ENCODE measurements around the gene AFF1.

GRCh38 chr4:87041141-87041540 is 106.3 kb downstream of the AFF1 start:
- TF ChIP-seq, protein P1, sequence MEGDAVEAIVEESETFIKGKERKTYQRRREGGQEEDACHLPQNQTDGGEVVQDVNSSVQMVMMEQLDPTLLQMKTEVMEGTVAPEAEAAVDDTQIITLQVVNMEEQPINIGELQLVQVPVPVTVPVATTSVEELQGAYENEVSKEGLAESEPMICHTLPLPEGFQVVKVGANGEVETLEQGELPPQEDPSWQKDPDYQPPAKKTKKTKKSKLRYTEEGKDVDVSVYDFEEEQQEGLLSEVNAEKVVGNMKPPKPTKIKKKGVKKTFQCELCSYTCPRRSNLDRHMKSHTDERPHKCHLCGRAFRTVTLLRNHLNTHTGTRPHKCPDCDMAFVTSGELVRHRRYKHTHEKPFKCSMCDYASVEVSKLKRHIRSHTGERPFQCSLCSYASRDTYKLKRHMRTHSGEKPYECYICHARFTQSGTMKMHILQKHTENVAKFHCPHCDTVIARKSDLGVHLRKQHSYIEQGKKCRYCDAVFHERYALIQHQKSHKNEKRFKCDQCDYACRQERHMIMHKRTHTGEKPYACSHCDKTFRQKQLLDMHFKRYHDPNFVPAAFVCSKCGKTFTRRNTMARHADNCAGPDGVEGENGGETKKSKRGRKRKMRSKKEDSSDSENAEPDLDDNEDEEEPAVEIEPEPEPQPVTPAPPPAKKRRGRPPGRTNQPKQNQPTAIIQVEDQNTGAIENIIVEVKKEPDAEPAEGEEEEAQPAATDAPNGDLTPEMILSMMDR (conservative IDR thresholded peaks at IDR 0.05 in 1 of 2, IDR thresholded peaks at IDR 0.05 in 1 of 2; ENCODE audit: extremely low read depth in 1 of 2, insufficient read depth in 1 of 2, low read depth in 1 of 2, low read length in 2 of 2): no peak
- no peak for TF ChIP-seq EZH2 (IDR thresholded peaks at IDR 0.05; ENCODE audit: borderline replicate concordance, low read length)

Data from mammary epithelial cell (primary cell).